ENCODE data around the gene DMPK.

The DMPK gene

DNA sequence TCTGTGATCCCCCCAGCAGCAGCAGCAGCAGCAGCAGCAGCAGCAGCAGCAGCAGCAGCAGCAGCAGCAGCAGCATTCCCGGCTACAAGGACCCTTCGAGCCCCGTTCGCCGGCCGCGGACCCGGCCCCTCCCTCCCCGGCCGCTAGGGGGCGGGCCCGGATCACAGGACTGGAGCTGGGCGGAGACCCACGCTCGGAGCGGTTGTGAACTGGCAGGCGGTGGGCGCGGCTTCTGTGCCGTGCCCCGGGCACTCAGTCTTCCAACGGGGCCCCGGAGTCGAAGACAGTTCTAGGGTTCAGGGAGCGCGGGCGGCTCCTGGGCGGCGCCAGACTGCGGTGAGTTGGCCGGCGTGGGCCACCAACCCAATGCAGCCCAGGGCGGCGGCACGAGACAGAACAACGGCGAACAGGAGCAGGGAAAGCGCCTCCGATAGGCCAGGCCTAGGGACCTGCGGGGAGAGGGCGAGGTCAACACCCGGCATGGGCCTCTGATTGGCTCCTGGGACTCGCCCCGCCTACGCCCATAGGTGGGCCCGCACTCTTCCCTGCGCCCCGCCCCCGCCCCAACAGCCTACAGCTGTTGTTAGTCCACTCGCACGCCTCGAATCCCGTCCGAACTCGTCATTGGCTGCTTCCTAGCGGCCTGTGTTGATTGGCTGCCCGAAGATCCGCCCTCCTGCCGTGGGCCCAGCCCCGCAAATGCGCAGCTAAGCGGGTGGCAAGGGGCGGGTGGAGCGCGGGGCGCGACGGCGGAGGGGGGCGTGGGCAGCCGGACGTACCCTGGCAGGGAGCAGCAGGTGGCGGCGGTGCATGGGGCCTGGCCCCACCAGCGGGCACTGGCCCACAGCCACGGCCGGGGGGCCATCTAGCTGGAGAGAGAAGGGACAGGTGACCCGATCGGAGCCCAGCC, 11.8 kb downstream of the DMPK start:
- peak; percentile 93 for TF ChIP-seq CTCF (IDR thresholded peaks at IDR 0.05; ENCODE audit: poor library complexity, severe bottlenecking)
- peaks cover 5% of the 10 kb centered on the region for H3K36me3 ChIP-seq (ENCODE audit: low read depth)
- no peaks in the 10 kb centered on the region for H3K9me3 ChIP-seq (ENCODE audit: severe bottlenecking)
- ATAC-seq (ENCODE audit: low read depth): peak; percentile 68
- no peaks in the 10 kb centered on the region for H3K27me3 ChIP-seq (ENCODE audit: insufficient read depth, poor library complexity, severe bottlenecking)
- peak overlapping the region; percentile 86 for H3K27ac ChIP-seq (ENCODE audit: poor library complexity, severe bottlenecking)
- H3K4me1 ChIP-seq (ENCODE audit: insufficient read depth, poor library complexity, severe bottlenecking): no peaks in the 10 kb centered on the region
- peak; percentile 99 for DNase-seq (ENCODE audit: low spot score)
- H3K4me3 ChIP-seq (ENCODE audit: severe bottlenecking): peak overlapping the region; percentile 31

DNA sequence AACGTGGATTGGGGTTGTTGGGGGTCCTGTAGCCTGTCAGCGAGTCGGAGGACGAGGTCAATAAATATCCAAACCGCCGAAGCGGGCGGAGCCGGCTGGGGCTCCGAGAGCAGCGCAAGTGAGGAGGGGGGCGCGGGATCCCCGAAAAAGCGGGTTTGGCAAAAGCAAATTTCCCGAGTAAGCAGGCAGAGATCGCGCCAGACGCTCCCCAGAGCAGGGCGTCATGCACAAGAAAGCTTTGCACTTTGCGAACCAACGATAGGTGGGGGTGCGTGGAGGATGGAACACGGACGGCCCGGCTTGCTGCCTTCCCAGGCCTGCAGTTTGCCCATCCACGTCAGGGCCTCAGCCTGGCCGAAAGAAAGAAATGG, 12.5 kb downstream of the DMPK start:
- no peak for TF ChIP-seq CTCF (IDR thresholded peaks at IDR 0.05; ENCODE audit: poor library complexity, severe bottlenecking)
- peak; percentile 66 for DNase-seq (ENCODE audit: low spot score)
- Histone ChIP-seq H3K4me1 (ENCODE audit: insufficient read depth, poor library complexity, severe bottlenecking) (no peaks in the 10 kb centered on the region), H3K27me3 (ENCODE audit: insufficient read depth, poor library complexity, severe bottlenecking) (no peaks in the 10 kb centered on the region), H3K9me3 (ENCODE audit: severe bottlenecking) (no peaks in the 10 kb centered on the region), H3K4me3 (ENCODE audit: severe bottlenecking) (peak overlapping the region; percentile 31), H3K36me3 (ENCODE audit: low read depth) (peaks cover 5% of the 10 kb centered on the region), H3K27ac (ENCODE audit: poor library complexity, severe bottlenecking) (peak overlapping the region; percentile 86)
- no peak for ATAC-seq (ENCODE audit: low read depth)

DNA sequence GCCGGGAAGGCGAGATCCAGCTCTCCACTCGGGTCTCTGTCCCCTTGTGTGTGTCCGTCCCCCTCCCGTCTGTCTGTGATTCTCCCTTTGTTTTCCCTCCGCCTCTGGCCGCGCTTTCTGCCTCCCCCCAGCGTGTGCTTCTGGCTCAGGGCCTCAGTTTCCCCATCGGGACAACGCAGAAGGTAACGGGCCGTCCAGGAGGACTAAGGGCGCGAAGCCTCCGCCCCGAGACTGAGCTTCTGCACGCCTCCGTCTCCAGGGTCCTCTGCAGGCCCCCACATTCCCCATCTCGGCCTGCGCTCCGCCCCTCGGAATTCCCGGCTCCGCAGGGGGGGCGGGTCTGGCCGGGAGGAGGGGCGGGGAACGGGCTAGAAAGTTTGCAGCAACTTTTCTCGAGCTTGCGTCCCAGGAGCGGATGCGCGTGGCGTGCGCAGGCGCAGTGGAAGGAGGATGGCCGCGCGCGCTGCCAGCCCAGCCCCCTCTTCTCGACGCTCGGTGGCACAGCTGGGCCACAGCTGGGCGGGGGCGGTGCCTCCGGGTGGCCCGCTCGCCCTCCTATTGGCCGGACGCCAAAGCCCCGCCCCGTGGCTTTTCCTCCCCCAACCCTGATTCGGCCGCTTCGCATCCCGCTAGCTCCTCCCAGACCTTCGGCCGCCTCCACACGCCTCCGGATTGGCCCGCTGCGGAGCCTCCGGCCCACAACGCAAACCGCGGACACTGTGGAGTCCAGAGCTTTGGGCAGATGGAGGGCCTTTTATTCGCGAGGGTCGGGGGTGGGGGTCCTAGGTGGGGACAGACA, 13.1 kb downstream of the DMPK start, which contains the start of gene SIX5:
TSS of gene SIX5 (minus strand) at position 269 of the 799 bp plus-strand sequence. CDS start 408 bp downstream, outside the sequence.
- Histone ChIP-seq H3K4me3 (ENCODE audit: severe bottlenecking) (peak within 1 kb of the TSS; percentile 95), H3K4me1 (ENCODE audit: insufficient read depth, poor library complexity, severe bottlenecking) (no peaks in the 10 kb centered on the region), H3K27ac (ENCODE audit: poor library complexity, severe bottlenecking) (peak within 1 kb of the TSS; percentile 86), H3K9me3 (ENCODE audit: severe bottlenecking) (no peaks in the 10 kb centered on the region), H3K27me3 (ENCODE audit: insufficient read depth, poor library complexity, severe bottlenecking) (no peaks in the 10 kb centered on the region), H3K36me3 (ENCODE audit: low read depth) (no peaks in the 10 kb centered on the region)
- no peak for TF ChIP-seq CTCF (IDR thresholded peaks at IDR 0.05; ENCODE audit: poor library complexity, severe bottlenecking)
- peak; percentile 97 for DNase-seq (ENCODE audit: low spot score)
- peak; percentile 52 for ATAC-seq (ENCODE audit: low read depth)

GRCh38 chr19:45768655-45768983, 13.7 kb downstream of the DMPK start:
- H3K27ac ChIP-seq (ENCODE audit: poor library complexity, severe bottlenecking): peak overlapping the region; percentile 86
- no peaks in the 10 kb centered on the region for H3K27me3 ChIP-seq (ENCODE audit: insufficient read depth, poor library complexity, severe bottlenecking)
- no peaks in the 10 kb centered on the region for H3K9me3 ChIP-seq (ENCODE audit: severe bottlenecking)
- H3K36me3 ChIP-seq (ENCODE audit: low read depth): no peaks in the 10 kb centered on the region
- H3K4me3 ChIP-seq (ENCODE audit: severe bottlenecking): peak overlapping the region; percentile 95
- no peak for TF ChIP-seq CTCF (IDR thresholded peaks at IDR 0.05; ENCODE audit: poor library complexity, severe bottlenecking)
- ATAC-seq (ENCODE audit: low read depth): no peak
- no peak for DNase-seq (ENCODE audit: low spot score)
- H3K4me1 ChIP-seq (ENCODE audit: insufficient read depth, poor library complexity, severe bottlenecking): no peaks in the 10 kb centered on the region
